Right cardiac atrium (tissue), 5 donors: Measurements from ENCODE around the gene MEG3. TPM values are rescaled to one million over a fixed set of nuclear protein-coding genes. Genes with fewer than 3 reads are reported as not detected.
"Not testable (repeated sequence)": the region's sequence is repeated elsewhere in the genome, so short reads cannot be mapped to it uniquely, and the experiment has no call there.

ENCODE experiments used
- ATAC-seq, 2 donors: fragments of 200-7000 bp; cut with Tn5 transposase; one replicate each; pipeline versions ENCODE4 v1.8.0 to v1.9.1; 2020; ENCODE audit warnings: moderate library complexity in 2 of 2, mild to moderate bottlenecking in 1 of 2
- DNase-seq, 3 donors: peaks; one replicate each; pipeline ENCODE4 v3.0.0-alpha.2; 2020
- H3K27ac ChIP-seq: one replicate; pipeline ENCODE4 v1.5.1; 2013; ENCODE audit warnings: mild to moderate bottlenecking, low read length, control low read depth, moderate library complexity
- H3K27me3 ChIP-seq: one replicate; pipeline ENCODE4 v1.6.1; 2013; ENCODE audit not compliant: control insufficient read depth, insufficient read depth
- H3K4me1 ChIP-seq: one replicate; pipeline ENCODE4 v1.6.1; 2013; ENCODE audit warnings: low read length; ENCODE audit not compliant: control insufficient read depth, insufficient read depth
- H3K4me3 ChIP-seq: one replicate; pipeline ENCODE4 v1.5.1; 2013; ENCODE audit warnings: low read length, control low read depth
- H3K9me3 ChIP-seq: one replicate; pipeline ENCODE4 v1.6.1; 2013; ENCODE audit warnings: low read length; ENCODE audit not compliant: control insufficient read depth
- WGBS: extraction: QIAGEN DNeasy Blood & Tissue Kit; methylation state at CpG from one replicate; pipeline ENCODE4 v1.1.7; 2013; 5-methylcytosine and 5-hydroxymethylcytosine counted together
- intact Hi-C, 4 donors: fragments of 100-400 bp; cut with DNase I; formaldehyde crosslinking; loops; one replicate each; pipeline versions ENCODE4 v1.11.0 to v1.14.0; 2022 to 2023
- polyA plus RNA-seq: library from polyadenylated mRNA; stranded (reverse); fragments of 200-250 nt; gene quantifications from one replicate; pipeline ENCODE4 v1.2.3, GENCODE V29; 2013
- total RNA-seq, 4 donors: library from RNA; stranded (reverse); fragmentation: NEBNext Ultra II Directional; extraction: Animal tissue kit (Norgen Biotek cat#: 25700); gene quantifications; one replicate each; pipeline ENCODE4 v1.2.1, GENCODE V29; 2021
- donor health status: healthy with polysubstance abuse.
- donor health status: DM: no; HTN: yes; CAD: no.
- donor health status: DM: no; HTN: no; CAD: no.
- donor health status: DM: no; HTN: yes; CAD: no; lungs with severe emphysema.
- donor health status: DM: yes; HTN: yes; CAD: no.

MEG3 gene
- total and polyA plus RNA-seq, 5 donors: 10.4 to 35.3 (median 25.7) TPM

DNA sequence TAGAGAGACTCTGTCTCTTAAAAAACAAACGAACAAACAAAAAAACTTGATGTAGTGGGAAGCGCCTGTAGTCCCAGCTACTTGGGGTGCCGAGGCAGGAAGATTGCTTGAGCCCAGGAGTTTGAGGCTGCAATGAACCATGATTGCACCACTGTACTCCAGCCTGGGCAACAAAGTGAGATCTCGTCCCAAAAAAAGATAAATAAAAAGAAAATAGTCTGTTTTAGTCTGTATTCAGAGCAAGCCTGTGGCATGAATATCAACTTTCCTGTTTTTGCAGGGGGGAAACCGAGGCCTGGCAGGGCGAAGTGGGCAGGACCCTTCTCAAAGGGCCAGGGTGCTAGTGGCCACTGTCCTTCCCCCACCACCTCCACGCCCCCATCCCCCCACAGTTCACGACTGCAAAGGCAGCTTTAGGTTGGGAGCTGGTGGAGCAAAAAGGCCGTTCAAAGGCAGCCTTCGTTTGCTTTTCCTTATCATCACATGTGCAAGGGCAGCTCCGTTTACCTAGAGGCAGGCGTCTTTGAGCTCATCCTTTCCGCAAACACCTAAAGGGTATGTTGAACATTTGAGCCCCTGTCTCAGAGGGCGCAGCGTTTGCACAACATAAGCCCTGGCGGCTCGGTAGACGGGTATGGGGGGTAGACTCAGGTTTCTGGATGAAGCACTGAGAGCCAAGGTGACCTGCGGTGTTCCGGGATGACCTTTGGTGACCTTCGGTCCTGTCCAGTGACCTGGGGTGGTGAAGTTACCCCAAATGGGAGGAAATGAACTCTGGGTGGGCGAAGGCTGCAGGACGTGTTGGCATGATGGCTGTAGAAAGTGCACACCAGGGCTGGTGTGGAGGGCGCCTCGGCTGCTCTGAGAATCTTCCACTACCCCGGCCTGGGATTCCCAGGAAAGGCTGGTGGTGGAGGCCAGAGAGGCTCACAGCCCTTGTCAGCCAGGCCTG, 8.7 kb upstream of the MEG3 start:
- Histone ChIP-seq H3K4me1 (no peaks in the 10 kb centered on the region), H3K27me3 (no peaks in the 10 kb centered on the region), H3K9me3 (no peaks in the 10 kb centered on the region), H3K27ac (no peak overlapping the region), H3K4me3 (no peak overlapping the region)
- DNase-seq (peak in 1 of 3 donors; percentile 21), ATAC-seq (no peak)
- intact Hi-C loops: no loop called here
- WGBS: 86% methylated on average over 26 of the region's 26 CpGs

DNA sequence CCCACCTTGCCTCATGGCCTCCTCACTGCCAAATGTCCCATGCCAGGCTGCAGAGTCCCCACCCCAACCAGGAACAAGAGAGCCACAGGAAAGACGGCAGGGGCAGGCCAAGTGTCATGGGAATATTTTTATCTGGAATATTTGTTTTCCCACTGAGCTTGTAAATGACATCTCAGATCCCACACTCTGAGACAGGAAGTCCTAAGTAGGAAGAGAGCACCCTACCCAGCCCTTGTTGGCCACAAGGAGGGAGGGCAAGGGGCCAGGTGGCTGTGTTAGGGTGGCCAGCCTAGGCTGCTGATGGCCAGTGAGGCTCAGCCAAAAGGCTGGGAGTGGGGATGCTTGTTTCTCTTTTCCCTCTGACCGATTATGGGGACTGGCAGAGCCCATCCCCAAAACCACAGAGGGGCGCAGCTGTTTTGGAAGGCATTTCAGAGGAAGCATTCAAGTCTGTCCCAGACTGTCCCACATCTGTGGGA, 7.7 kb upstream of the MEG3 start:
- WGBS: 59% methylated on average over 3 of the region's 3 CpGs
- H3K9me3 ChIP-seq: no peaks in the 10 kb centered on the region
- ATAC-seq (no peak), DNase-seq (peak in 1 of 3 donors; percentile 31)
- no peak overlapping the region for H3K27ac ChIP-seq
- H3K4me3 ChIP-seq: no peak overlapping the region
- H3K4me1 ChIP-seq: no peaks in the 10 kb centered on the region
- intact Hi-C loops: no loop called here
- H3K27me3 ChIP-seq: no peaks in the 10 kb centered on the region

DNA sequence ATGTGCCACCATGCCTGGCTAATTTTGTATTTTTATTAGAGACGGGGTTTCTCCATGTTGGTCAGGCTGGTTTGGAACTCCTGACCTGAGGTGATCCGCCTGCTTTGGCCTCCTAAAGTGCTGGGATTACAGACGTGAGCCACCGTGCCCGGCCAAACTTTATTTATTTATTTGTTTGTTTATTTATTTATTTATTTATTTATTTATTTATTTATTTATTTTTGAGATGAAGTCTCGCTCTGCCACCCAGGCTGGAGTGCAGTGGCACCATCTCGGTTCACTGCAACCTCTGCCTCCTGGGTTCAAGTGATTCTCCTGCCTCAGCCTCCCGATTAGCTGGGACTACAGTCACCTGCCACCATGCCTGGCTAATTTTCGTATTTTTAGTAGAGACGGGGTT, 7.0 kb upstream of the MEG3 start:
- intact Hi-C loops, ATAC-seq, H3K4me3 ChIP-seq, H3K4me1 ChIP-seq, H3K27me3 ChIP-seq, H3K27ac ChIP-seq, H3K9me3 ChIP-seq: not testable (repeated sequence)
- 91% methylated on average over 10 of the region's 10 CpGs for WGBS
- DNase-seq: peak in 1 of 3 donors; percentile 3

DNA sequence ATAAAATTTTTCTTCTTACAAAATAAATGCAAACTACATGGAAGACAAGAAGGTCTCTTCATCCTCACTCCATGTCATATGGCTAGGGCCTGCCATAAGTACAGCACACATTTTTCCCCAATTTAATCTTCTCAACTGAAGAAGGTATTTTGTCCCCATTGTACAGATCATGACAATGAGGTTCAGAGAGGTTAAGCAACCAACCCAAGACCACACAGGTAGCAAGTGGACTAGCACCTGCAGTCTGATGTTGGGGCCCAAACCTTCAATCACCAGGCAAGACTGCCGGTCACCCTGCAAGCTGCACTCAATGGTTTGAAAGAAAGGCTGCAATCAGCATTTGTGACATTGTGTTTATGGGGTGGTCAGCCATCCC, 6.5 kb upstream of the MEG3 start:
- ATAC-seq: no peak
- Histone ChIP-seq H3K27me3 (no peaks in the 10 kb centered on the region), H3K27ac (no peak overlapping the region), H3K4me1 (no peaks in the 10 kb centered on the region), H3K9me3 (no peaks in the 10 kb centered on the region), H3K4me3 (no peak overlapping the region)
- no peak for DNase-seq
- intact Hi-C loops: no loop called here
- WGBS: 100% methylated on average over 1 of the region's 1 CpG

DNA sequence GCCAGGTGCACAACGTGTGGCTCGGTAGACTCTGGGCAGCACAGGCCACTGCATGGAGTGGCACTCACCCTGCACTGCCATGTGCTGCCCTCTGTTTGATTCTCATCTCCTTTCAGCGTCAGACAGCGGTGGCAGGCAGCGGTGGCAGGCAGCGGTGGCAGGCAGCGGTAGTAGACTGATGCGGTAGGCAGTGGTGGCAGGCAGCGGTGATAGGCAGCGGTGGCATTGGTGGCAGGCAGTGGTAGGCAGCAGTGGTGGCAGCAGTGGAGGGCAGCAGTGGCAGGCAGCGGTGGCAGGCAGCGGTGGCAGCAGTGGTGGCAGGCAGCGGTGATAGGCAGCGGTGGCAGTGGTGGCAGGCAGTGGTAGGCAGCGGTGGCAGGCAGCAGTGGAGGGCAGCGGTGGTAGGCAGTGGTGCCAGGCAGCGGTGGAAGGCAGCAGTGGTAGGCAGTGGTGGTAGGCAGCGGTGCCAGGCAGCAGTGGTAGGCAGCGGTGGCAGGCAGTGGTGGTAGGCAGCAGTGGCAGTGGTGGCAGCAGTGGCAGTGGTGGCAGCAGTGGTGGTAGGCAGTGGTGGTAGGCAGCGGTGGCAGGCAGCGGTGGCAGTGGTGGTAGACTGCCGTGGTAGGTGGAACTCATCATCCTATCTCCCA, 6.0 kb upstream of the MEG3 start:
- no peak for ATAC-seq
- Histone ChIP-seq H3K4me3 (no peak overlapping the region), H3K4me1 (no peaks in the 10 kb centered on the region), H3K27me3 (no peaks in the 10 kb centered on the region), H3K27ac (no peak overlapping the region), H3K9me3 (no peaks in the 10 kb centered on the region)
- intact Hi-C loops: loop anchor here in 1 of 4 donors (10.0 kb wide), 1 partner anchor 145 kb away; no protein-coding TSS in a partner anchor
- 98% methylated on average over 22 of the region's 22 CpGs for WGBS
- peak in 1 of 3 donors; percentile 32 for DNase-seq

DNA sequence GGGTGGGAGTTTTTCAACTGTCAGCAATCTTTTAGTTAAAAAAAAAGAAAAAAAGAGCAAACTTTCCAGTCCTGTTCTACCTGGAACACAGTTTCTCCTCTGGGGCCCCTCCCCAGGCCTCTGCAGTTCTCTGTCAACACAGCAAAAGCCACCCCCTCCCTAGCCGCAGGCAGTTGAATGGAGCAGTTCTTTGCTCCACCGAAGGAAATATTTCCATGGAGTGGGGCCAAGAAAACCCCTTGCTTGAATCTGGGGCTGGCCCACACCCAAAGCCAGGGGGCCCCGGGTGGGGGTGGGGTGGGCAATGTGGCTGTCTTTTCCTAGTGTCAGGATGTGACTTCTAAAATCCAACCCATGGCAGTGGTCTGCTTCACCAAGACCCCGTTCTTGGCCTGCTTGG, 5.0 kb upstream of the MEG3 start:
- Histone ChIP-seq H3K4me3 (no peak overlapping the region), H3K27me3 (no peaks in the 10 kb centered on the region), H3K9me3 (no peaks in the 10 kb centered on the region), H3K27ac (no peak overlapping the region), H3K4me1 (no peaks in the 10 kb centered on the region)
- intact Hi-C loops: loop anchor here in 1 of 4 donors (10.0 kb wide), 1 partner anchor 146 kb away; no protein-coding TSS in a partner anchor
- ATAC-seq (no peak), DNase-seq (peak in 1 of 3 donors; percentile 2)
- WGBS: 52% methylated on average over 4 of the region's 4 CpGs

DNA sequence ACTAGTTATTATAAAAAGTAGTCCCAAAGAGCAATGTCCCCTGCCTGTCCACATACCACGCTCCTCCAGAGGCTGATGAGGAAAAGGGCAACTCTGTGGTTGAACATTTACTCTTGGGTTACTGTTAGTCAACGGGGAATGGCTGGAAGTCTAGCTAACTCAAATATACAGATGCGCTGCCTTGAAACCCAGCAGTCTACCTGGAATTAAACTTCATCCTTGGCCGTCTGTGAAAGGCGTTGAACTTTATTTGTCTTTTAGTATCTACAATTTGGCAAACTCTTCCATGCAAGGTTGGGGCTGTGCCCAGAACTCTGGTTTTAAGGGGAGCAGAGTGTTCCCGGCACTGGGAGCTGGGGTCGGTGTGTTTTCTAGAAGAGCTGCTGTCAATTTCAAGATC, 3.9 kb upstream of the MEG3 start:
- no peak overlapping the region for H3K4me3 ChIP-seq
- DNase-seq: peak in 1 of 3 donors; percentile 38

DNA sequence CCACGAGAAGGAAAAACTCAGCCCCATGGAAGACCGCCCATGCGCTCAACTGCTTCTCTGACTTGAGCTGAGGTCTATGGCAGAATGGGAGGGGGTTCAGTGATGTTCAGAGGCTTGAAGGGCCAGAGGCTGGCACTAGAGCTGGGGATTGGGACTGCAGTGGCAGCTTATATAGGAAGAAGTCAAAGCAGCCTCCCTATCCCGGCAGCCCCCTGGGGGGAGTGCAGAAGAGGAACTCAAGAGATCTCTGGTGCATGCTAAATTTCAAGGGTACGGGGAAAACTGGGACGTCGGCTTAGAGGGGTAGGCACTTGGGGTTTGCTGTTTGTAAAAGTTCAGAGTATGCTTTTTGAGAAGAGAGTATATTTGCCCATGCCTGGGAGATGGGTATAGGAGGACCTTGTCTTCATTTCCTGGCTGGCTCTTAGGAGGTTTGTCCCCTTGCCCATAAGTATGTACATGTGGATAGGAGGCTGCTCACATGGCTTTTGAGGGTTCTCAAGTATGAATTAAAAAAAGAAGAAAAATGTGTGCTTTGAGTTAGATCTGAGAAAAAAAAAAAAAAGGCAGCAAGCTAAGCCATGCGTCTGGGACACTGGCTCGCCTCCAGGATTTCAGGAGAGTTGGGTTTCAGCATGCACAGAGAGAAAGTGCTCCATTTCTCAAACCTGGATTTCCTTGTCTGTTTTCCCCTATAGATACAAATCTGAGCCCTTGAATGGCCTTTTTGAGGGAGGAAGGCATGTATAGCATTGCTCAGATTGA, 3.2 kb upstream of the MEG3 start:
- WGBS: 66% methylated on average over 9 of the region's 9 CpGs
- H3K27ac ChIP-seq: no peak overlapping the region
- no peaks in the 10 kb centered on the region for H3K4me1 ChIP-seq
- ATAC-seq (no peak), DNase-seq (peak in 1 of 3 donors; percentile 68)
- H3K9me3 ChIP-seq: no peaks in the 10 kb centered on the region
- intact Hi-C loops: loop anchor here in 1 of 4 donors (10.0 kb wide), 1 partner anchor 148 kb away; no protein-coding TSS in a partner anchor
- H3K27me3 ChIP-seq: no peaks in the 10 kb centered on the region
- H3K4me3 ChIP-seq: no peak overlapping the region

More for the DNA sequence above, 3.9 kb upstream of the MEG3 start:
- intact Hi-C loops: loop anchor here in 1 of 4 donors (10.0 kb wide), 1 partner anchor 147 kb away; no protein-coding TSS in a partner anchor
- WGBS: 82% methylated on average over 7 of the region's 7 CpGs
- Histone ChIP-seq H3K27ac (no peak overlapping the region), H3K27me3 (no peaks in the 10 kb centered on the region), H3K4me1 (no peaks in the 10 kb centered on the region), H3K9me3 (no peaks in the 10 kb centered on the region)
- ATAC-seq: no peak

DNA sequence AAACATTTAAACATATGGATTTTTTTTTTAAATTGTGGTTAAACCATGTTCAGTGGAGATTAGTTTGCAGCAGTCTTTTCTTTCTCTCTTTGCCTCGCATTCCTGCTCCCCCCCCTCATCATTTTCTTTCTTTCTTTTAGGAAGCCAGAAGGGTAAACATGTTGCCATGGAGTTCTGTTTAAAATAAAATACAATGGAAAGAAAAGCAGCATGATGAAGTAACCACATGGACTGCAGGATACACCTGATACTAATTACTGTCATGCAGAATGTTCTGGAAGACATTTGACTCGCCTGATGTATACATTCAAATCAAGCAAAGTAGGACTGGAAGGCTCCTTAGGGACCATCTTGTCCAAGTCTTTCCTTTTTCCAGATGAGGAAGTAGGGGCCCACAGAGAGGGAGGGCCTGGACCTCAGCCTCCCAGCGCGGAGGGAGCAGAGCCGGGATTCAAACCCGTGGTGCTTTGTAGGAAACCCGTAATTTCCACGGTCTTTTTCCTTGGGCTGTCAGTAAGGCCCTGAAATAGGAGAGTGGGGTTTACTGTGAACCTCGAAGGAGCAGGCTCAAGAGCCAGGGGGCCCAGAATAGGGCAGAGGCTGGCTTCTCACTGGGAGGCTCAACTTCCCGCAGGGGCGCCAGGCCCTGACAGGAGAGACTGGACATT, 2.4 kb upstream of the MEG3 start:
- no peak for ATAC-seq
- no peaks in the 10 kb centered on the region for H3K9me3 ChIP-seq
- no peak for DNase-seq
- H3K27me3 ChIP-seq: no peaks in the 10 kb centered on the region
- intact Hi-C loops: loop anchor here in 1 of 4 donors (10.0 kb wide), 1 partner anchor 149 kb away; no protein-coding TSS in a partner anchor
- no peak overlapping the region for H3K27ac ChIP-seq
- H3K4me1 ChIP-seq: no peaks in the 10 kb centered on the region
- H3K4me3 ChIP-seq: no peak overlapping the region
- WGBS: 69% methylated on average over 11 of the region's 11 CpGs

DNA sequence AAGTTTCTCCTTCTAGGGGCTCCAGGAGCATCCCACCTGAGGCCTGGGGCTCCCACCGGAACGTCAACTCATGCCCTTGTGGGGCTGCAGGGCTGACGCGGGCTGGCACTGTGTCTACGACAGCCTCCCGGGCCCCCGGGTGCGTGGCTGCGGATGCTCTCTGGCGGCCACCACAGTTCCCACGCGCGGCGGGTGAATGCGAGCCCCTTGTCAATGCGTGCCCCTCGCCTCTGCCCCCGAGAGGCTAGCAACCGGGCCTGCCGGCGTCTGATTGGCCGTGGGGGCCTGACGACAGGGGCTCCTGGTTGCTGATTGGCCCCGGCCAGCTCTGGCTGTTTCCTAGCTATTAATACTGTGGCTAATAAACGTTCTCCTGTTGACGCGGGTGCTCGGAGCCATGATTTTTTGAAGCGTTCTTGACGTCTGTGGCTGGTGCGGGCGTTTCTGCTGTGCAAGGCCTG, 1.8 kb upstream of the MEG3 start:
- intact Hi-C loops: loop anchor here in 1 of 4 donors (10.0 kb wide), 1 partner anchor 149 kb away; no protein-coding TSS in a partner anchor
- Histone ChIP-seq H3K27ac (no peak overlapping the region), H3K4me3 (no peak overlapping the region), H3K4me1 (no peaks in the 10 kb centered on the region), H3K27me3 (no peaks in the 10 kb centered on the region), H3K9me3 (no peaks in the 10 kb centered on the region)
- peak; percentile 66 to 86 (median 82) for DNase-seq
- ATAC-seq: peak; percentile 79 to 83
- WGBS: 40% methylated on average over 32 of the region's 32 CpGs
